HCT116 (cell line): ENCODE measurements around the gene CEP120. TPM values are rescaled to one million over a fixed set of nuclear protein-coding genes. Genes with fewer than 3 reads are reported as not detected.
"Not testable (repeated sequence)": the region's sequence is repeated elsewhere in the genome, so short reads cannot be mapped to it uniquely, and the experiment has no call there.

ENCODE experiments used
- ATAC-seq: fragments of 200-7000 bp; cut with Tn5 transposase; 2 replicates; pipeline ENCODE4 v1.9.1; 2020; ENCODE audit warnings: mild to moderate bottlenecking, moderate library complexity
- BruUV-seq: library from RNA; stranded (reverse); fragments of 400-500 nt; replicated peaks from 2 replicates; lab custom pipeline; 2021; lab: Mats Ljungman, UMichigan
- CTCF ChIA-PET: fragments of 300-600 bp; sonication (Branson Sonifier 250); formaldehyde crosslinking; loops from one replicate; lab custom pipeline; 2021; ENCODE audit warnings: antibody characterized with exemption; lab: Charles Lee
- POLR2A ChIA-PET: fragments of 300-600, 350-600 bp; sonication (Branson Sonifier 250); formaldehyde crosslinking; loops from one replicate; lab custom pipeline; 2021; ENCODE audit warnings: antibody characterized with exemption; lab: Charles Lee
- RAD21 ChIA-PET, 2 experiments: fragments of 300-600 bp; sonication (Branson Sonifier 250); formaldehyde crosslinking; loops; one replicate each; lab custom pipeline; 2023; ENCODE audit warnings: low total read pairs in 2 of 2; ENCODE audit not compliant: uncharacterized antibody in 2 of 2, unreplicated experiment in 2 of 2, low non-redundant PET in 1 of 2; lab: Charles Lee
- DNase-seq: peaks from one replicate; pipeline ENCODE4 v3.0.0-alpha.2; 2010; ENCODE audit warnings: low read depth, low spot score
- H2AFZ ChIP-seq: fragments of 200-600 bp; shearing (Covaris generic), sonication (generic); 2 replicates; pipeline ENCODE4 v1.6.1; 2017; ENCODE audit warnings: low read depth, mixed run types, mixed read lengths, antibody characterized with exemption, low read length; ENCODE audit not compliant: poor library complexity, severe bottlenecking
- H3K27ac ChIP-seq: 2 replicates; pipeline ENCODE4 v1.5.1; 2012; ENCODE audit warnings: low read depth, low read length
- H3K27me3 ChIP-seq: fragments of 200-600 bp; sonication (generic); 2 replicates; pipeline ENCODE4 v1.6.1; 2016; ENCODE audit warnings: mixed run types, low read length, mixed read lengths; ENCODE audit not compliant: insufficient read depth
- H3K36me3 ChIP-seq, 2 experiments: fragments of 200-500 bp in 1 of 2; fragments of 200-600 bp in 1 of 2; sonication (Bioruptor generic) in 1 of 2; sonication (generic) in 1 of 2; 2 replicates each; pipeline versions ENCODE4 v1.5.1 to v1.6.1; 2014 to 2016; ENCODE audit warnings: low read length in 2 of 2, inconsistent platforms in 1 of 2, mixed read lengths in 1 of 2, mixed run types in 1 of 2; ENCODE audit not compliant: insufficient read depth in 2 of 2, control insufficient read depth in 1 of 2
- H3K4me1 ChIP-seq, 2 experiments: fragments of 200-600 bp in 1 of 2; sonication (generic) in 1 of 2; 2 replicates each; pipeline versions ENCODE4 v1.5.1 to v1.6.1; 2012 to 2017; ENCODE audit warnings: low read length in 2 of 2, inconsistent platforms in 1 of 2, mild to moderate bottlenecking in 1 of 2, mixed read lengths in 1 of 2, mixed run types in 1 of 2, moderate library complexity in 1 of 2; ENCODE audit not compliant: insufficient read depth in 2 of 2, control insufficient read depth in 1 of 2
- H3K4me2 ChIP-seq: fragments of 200-600 bp; sonication (generic); 2 replicates; pipeline ENCODE4 v1.6.1; 2017; ENCODE audit warnings: mixed run types, low read length, mixed read lengths
- H3K4me3 ChIP-seq, 2 experiments: fragments of 200-600 bp in 1 of 2; sonication (generic) in 1 of 2; replicated peaks in 1 of 2; 2 replicates each; pipeline ENCODE4 v1.5.1; 2011 to 2016; ENCODE audit warnings: low read length in 2 of 2, control low read depth in 1 of 2, low read depth in 1 of 2, mild to moderate bottlenecking in 1 of 2, mixed read lengths in 1 of 2, mixed run types in 1 of 2
- H3K79me2 ChIP-seq: fragments of 200-600 bp; sonication (generic); 2 replicates; pipeline ENCODE4 v1.6.1; 2017; ENCODE audit warnings: mild to moderate bottlenecking, mixed run types, low read length, moderate library complexity, mixed read lengths; ENCODE audit not compliant: insufficient read depth
- H3K9ac ChIP-seq: fragments of 200-600 bp; sonication (generic); 2 replicates; pipeline ENCODE4 v1.6.1; 2016; ENCODE audit warnings: low read length, mixed read lengths
- H3K9me2 ChIP-seq: fragments of 200-600 bp; sonication (generic), shearing (Covaris generic); 2 replicates; pipeline ENCODE4 v1.6.1; 2017; ENCODE audit warnings: mixed run types, mild to moderate bottlenecking, moderate library complexity; ENCODE audit not compliant: insufficient read depth
- H3K9me3 ChIP-seq, 2 experiments: fragments of 200-500 bp in 1 of 2; fragments of 200-600 bp in 1 of 2; sonication (Bioruptor generic) in 1 of 2; sonication (generic) in 1 of 2; 2 replicates each; pipeline ENCODE4 v1.6.1; 2014 to 2017; ENCODE audit warnings: low read length in 2 of 2, mixed read lengths in 2 of 2, inconsistent platforms in 1 of 2, low read depth in 1 of 2, mild to moderate bottlenecking in 1 of 2, mixed run types in 1 of 2, moderate library complexity in 1 of 2; ENCODE audit not compliant: control insufficient read depth in 1 of 2, insufficient read depth in 1 of 2
- H4K20me1 ChIP-seq: fragments of 200-600 bp; sonication (generic), shearing (Covaris generic); 2 replicates; pipeline ENCODE4 v1.6.1; 2017; ENCODE audit warnings: mixed run types, mild to moderate bottlenecking, moderate library complexity; ENCODE audit not compliant: insufficient read depth
- EZH2 ChIP-seq: fragments of 200-600 bp; sonication (generic); IDR thresholded peaks from 2 replicates; pipeline ENCODE4 v1.6.1; 2017; ENCODE audit warnings: antibody characterized with exemption, mixed run types
- EZH2phosphoT487 ChIP-seq: fragments of 200-600 bp; IDR thresholded peaks from 2 replicates; pipeline ENCODE4 v1.6.1; 2018; ENCODE audit warnings: antibody characterized with exemption, borderline replicate concordance
- JUND ChIP-seq: IDR thresholded peaks from 2 replicates; pipeline ENCODE4 v1.6.1; 2012
- POLR2AphosphoS5 ChIP-seq: IDR thresholded peaks from 2 replicates; pipeline ENCODE4 v1.6.1; 2011; ENCODE audit warnings: mild to moderate bottlenecking, low read depth, low read length, moderate library complexity
- RAD21 ChIP-seq: IDR thresholded peaks from 2 replicates; pipeline ENCODE4 v1.6.1; 2012; ENCODE audit warnings: low read depth, mild to moderate bottlenecking
- SP1 ChIP-seq: IDR thresholded peaks from 2 replicates; pipeline ENCODE4 v1.6.1; 2012; ENCODE audit warnings: low read depth
- TCF7L2 ChIP-seq: IDR thresholded peaks from 2 replicates; pipeline ENCODE4 v1.7.0; 2011; ENCODE audit warnings: borderline replicate concordance, inconsistent platforms; ENCODE audit not compliant: insufficient read depth, insufficient read length; ENCODE audit errors: extremely low read depth
- intact Hi-C: fragments of 100-400 bp; cut with micrococcal nuclease; formaldehyde crosslinking; loops from 2 replicates; pipeline ENCODE4 v1.10.0; 2022
- total RNA-seq: library from RNA; stranded (reverse); gene quantifications from one replicate; pipeline ENCODE4 v1.2.1, GENCODE V29; 2021; ENCODE audit not compliant: unreplicated experiment
- TF ChIP-seq, protein P1 (sequence below): IDR thresholded peaks from 2 replicates; pipeline ENCODE4 v1.6.1; 2011; ENCODE audit warnings: mild to moderate bottlenecking, low read length, moderate library complexity; ENCODE audit not compliant: insufficient replicate concordance; ENCODE audit errors: extremely low read depth

The CEP120 gene
- total RNA-seq, 1 experiment from 2014 or later: 30.2 TPM

DNA sequence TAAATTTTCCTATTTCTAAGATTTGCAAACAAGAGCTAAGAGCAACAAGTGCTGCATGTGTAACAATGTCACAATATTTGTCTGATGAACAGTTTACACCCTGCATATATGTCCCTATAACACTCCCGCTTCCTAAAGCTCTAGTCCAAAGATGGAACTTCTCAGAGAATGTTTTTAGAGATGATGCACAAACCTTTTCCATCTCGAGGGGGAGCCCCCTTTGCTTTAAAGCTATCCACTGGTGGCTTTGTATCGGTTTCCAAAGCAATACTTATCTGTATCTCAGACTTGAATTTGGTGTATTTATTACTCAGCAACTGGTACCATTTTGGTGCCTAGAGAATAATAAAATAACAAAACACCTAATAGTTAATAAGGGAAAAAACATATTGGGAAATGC is 11.0 kb downstream of the CEP120 start (continued):
- TF ChIP-seq, protein P1, sequence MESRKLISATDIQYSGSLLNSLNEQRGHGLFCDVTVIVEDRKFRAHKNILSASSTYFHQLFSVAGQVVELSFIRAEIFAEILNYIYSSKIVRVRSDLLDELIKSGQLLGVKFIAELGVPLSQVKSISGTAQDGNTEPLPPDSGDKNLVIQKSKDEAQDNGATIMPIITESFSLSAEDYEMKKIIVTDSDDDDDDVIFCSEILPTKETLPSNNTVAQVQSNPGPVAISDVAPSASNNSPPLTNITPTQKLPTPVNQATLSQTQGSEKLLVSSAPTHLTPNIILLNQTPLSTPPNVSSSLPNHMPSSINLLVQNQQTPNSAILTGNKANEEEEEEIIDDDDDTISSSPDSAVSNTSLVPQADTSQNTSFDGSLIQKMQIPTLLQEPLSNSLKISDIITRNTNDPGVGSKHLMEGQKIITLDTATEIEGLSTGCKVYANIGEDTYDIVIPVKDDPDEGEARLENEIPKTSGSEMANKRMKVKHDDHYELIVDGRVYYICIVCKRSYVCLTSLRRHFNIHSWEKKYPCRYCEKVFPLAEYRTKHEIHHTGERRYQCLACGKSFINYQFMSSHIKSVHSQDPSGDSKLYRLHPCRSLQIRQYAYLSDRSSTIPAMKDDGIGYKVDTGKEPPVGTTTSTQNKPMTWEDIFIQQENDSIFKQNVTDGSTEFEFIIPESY: no peak
- no peak for TF ChIP-seq POLR2AphosphoS5
- TF ChIP-seq TCF7L2: no peak

DNA sequence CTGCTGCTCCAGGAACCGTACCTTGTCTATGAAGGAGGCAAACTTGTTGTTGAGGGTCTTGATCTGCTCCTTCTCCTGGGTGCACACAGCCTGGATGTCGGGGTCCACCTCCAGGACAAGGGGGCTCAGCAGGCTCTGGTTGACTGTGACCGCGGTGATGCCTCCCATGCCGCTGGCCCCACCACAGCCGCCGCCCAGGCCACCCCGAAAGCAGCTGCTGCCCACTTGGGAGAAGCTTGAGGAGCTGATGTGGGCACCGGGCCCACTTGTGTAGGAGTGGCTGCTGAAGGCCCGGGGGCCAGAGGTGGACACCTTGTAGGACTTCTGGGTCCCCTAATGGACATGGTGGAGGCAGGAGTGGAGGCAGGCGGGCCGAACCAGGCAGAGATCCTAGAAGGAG is 21.2 kb downstream of the CEP120 start:
- CTCF ChIA-PET, RAD21 ChIA-PET, H3K4me1 ChIP-seq, POLR2A ChIA-PET, H3K4me2 ChIP-seq, H3K79me2 ChIP-seq, H3K36me3 ChIP-seq, H4K20me1 ChIP-seq, intact Hi-C loops, ATAC-seq, BruUV-seq, H3K27ac ChIP-seq, H3K9me3 ChIP-seq, H3K9me2 ChIP-seq, H3K4me3 ChIP-seq, H3K9ac ChIP-seq, H3K27me3 ChIP-seq, DNase-seq, H2AFZ ChIP-seq: not testable (repeated sequence)

DNA sequence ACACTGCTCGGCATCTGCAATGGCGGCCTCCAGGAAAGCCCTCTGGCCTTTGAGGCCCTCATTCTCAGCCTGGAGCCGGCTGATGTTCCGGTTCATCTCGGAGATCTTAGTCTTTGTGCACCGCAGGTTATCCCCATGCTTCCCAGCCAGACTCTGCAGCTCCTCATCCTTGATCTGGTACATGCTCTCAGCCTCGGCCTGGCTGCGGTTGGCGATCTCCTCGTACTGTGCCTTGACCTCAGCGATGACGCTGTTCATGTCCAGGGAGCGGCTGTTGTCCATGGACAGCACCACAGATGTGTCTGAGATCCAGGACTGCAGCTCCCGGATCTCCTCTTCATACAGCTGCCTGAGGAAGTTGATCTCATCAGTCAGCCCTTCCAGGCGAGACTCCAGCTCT is 21.9 kb downstream of the CEP120 start:
- Histone ChIP-seq H4K20me1 (no peaks in the 10 kb centered on the region; the same call in 1 of the 2 replicates), H3K9ac (no peak overlapping the region), H3K27ac (no peak overlapping the region), H3K4me1 (no peaks in the 10 kb centered on the region), H2AFZ (no peak overlapping the region), H3K9me2 (no peaks in the 10 kb centered on the region), H3K27me3 (no peaks in the 10 kb centered on the region), H3K79me2 (no peaks in the 10 kb centered on the region), H3K9me3 (no peaks in the 10 kb centered on the region), H3K4me3 (no peak overlapping the region), H3K4me2 (no peak overlapping the region), H3K36me3 (peaks cover 0 to 6% of the 10 kb centered on the region in 2 experiments; a peak in 2 of 4 replicates)
- ChIA-PET CTCF (no interaction called here), POLR2A (no interaction called here), RAD21 (no interaction called here)
- TF ChIP-seq, protein P1: no peak
- TF ChIP-seq SP1 (no peak), RAD21 (no peak), EZH2 (no peak), JUND (no peak), EZH2phosphoT487 (no peak), POLR2AphosphoS5 (no peak), TCF7L2 (no peak)
- DNase-seq: no peak
- intact Hi-C loops: no loop called here
- no TSS peak for BruUV-seq
- no peak for ATAC-seq
